HepG2 (cell line): Measurements from ENCODE around the gene SRXN1. TPM values are rescaled to one million over a fixed set of nuclear protein-coding genes. Genes with fewer than 3 reads are reported as not detected.

Experiments
- ATAC-seq: fragments of 200-7000 bp; cut with Tn5 transposase; 3 replicates; pipeline ENCODE4 v1.9.1; 2020; ENCODE audit warnings: mild to moderate bottlenecking, moderate library complexity
- BruUV-seq: library from RNA; stranded (reverse); fragments of 400-500 nt; replicated peaks from 2 replicates; lab custom pipeline; 2021; lab: Mats Ljungman, UMichigan
- CTCF ChIA-PET: fragments of 300-600 bp; formaldehyde crosslinking; extraction: SDS; loops from one replicate; lab custom pipeline; 2021; ENCODE audit warnings: low total read pairs, inconsistent platforms, low intra/inter-chr PET ratio; lab: Yijun Ruan, JAX
- POLR2A ChIA-PET: fragments of 350-600 bp; sonication (Branson Sonifier 250); formaldehyde crosslinking; loops from one replicate; lab custom pipeline; 2020; ENCODE audit warnings: antibody characterized with exemption, inconsistent platforms; lab: Yijun Ruan, JAX
- DNase-seq: peaks from one replicate; pipeline ENCODE4 v3.0.0-alpha.2; 2015; ENCODE audit warnings: low spot score
- FAIRE-seq: peaks from 3 replicates; lab custom pipeline; 2011; peaks lifted over from hg19 to GRCh38; lab: Jason Lieb, UNC
- H2AFZ ChIP-seq: one replicate; pipeline ENCODE4 v1.6.1; 2011; ENCODE audit warnings: low read length, inconsistent platforms
- H3K27ac ChIP-seq: fragments of 300-600 bp; 3 replicates; pipeline ENCODE4 v1.8.0; 2011; ENCODE audit warnings: mixed run types, mild to moderate bottlenecking, mixed read lengths, low read length, inconsistent platforms; ENCODE audit not compliant: insufficient read depth; ENCODE audit errors: extremely low read length
- H3K27me3 ChIP-seq, 2 experiments: fragments of 200-600 bp in 1 of 2; 2 replicates in 1 of 2; 3 replicates in 1 of 2; pipeline versions ENCODE4 v1.6.0 to v1.8.0; 2011; ENCODE audit warnings: low read length in 2 of 2, mild to moderate bottlenecking in 2 of 2, moderate library complexity in 2 of 2, inconsistent platforms in 1 of 2; ENCODE audit not compliant: insufficient read depth in 2 of 2, control insufficient read depth in 1 of 2
- H3K36me3 ChIP-seq, 2 experiments: fragments of 200-600 bp in 1 of 2; replicated peaks in 1 of 2; 2 replicates in 1 of 2; 3 replicates in 1 of 2; pipeline versions ENCODE4 v1.5.1 to v1.8.0; 2011; ENCODE audit warnings: low read length in 2 of 2, inconsistent platforms in 1 of 2; ENCODE audit not compliant: insufficient read depth in 2 of 2, control insufficient read depth in 1 of 2
- H3K4me1 ChIP-seq: 2 replicates; pipeline ENCODE4 v1.5.1; 2012; ENCODE audit warnings: low read length, inconsistent platforms; ENCODE audit not compliant: insufficient read depth
- H3K4me2 ChIP-seq: 2 replicates; pipeline ENCODE4 v1.6.0; 2011; ENCODE audit warnings: low read depth, low read length, inconsistent platforms
- H3K4me3 ChIP-seq, 3 experiments: fragments of 200-600 bp in 1 of 3; sonication (generic), shearing (Covaris generic) in 1 of 3; replicated peaks in 1 of 3; 2 replicates each; pipeline ENCODE4 v1.5.1; 2011 to 2016; ENCODE audit warnings: low read length in 3 of 3, inconsistent platforms in 2 of 3, low read depth in 2 of 3, mild to moderate bottlenecking in 2 of 3, control low read depth in 1 of 3, mixed read lengths in 1 of 3; ENCODE audit not compliant: insufficient read depth in 1 of 3
- H3K79me2 ChIP-seq: one replicate; pipeline ENCODE4 v1.6.1; 2011; ENCODE audit warnings: low read length, inconsistent platforms; ENCODE audit not compliant: insufficient read depth
- H3K9ac ChIP-seq: 2 replicates; pipeline ENCODE4 v1.6.0; 2011; ENCODE audit warnings: mild to moderate bottlenecking, low read depth, low read length, inconsistent platforms; ENCODE audit not compliant: insufficient read depth
- H3K9me3 ChIP-seq: 2 replicates; pipeline ENCODE4 v1.5.1; 2012; ENCODE audit warnings: mild to moderate bottlenecking, low read length
- H4K20me1 ChIP-seq: 2 replicates; pipeline ENCODE4 v1.6.0; 2011; ENCODE audit warnings: inconsistent platforms, mild to moderate bottlenecking, low read length, moderate library complexity; ENCODE audit not compliant: insufficient read depth
- AHDC1 ChIP-seq: sonication (generic); formaldehyde crosslinking; IDR thresholded peaks from 2 replicates; pipeline ENCODE4 v1.5.1; 2020; ENCODE audit warnings: mild to moderate bottlenecking, missing genetic modification reagents, borderline replicate concordance
- ATF4 ChIP-seq, 2 experiments: fragments of 450-650 bp in 1 of 2; sonication (generic) in 1 of 2; formaldehyde crosslinking; IDR thresholded peaks; 2 replicates each; pipeline versions ENCODE4 v1.5.0 to v1.8.0; 2020 to 2022; ENCODE audit warnings: mild to moderate bottlenecking in 1 of 2, missing genetic modification reagents in 1 of 2
- BCLAF1 ChIP-seq: fragments of 450-650 bp; IDR thresholded peaks from 2 replicates; pipeline ENCODE4 v1.6.1; 2017; ENCODE audit warnings: mild to moderate bottlenecking
- CTCF ChIP-seq: sonication (generic); formaldehyde crosslinking; IDR thresholded peaks from 2 replicates; pipeline ENCODE4 v1.5.0; 2020; ENCODE audit warnings: mild to moderate bottlenecking, missing genetic modification reagents, moderate library complexity
- DNMT1 ChIP-seq: sonication (generic); formaldehyde crosslinking; IDR thresholded peaks from 2 replicates; pipeline ENCODE4 v1.5.1; 2020; ENCODE audit warnings: mild to moderate bottlenecking, missing genetic modification reagents
- EZH2 ChIP-seq: conservative IDR thresholded peaks from 2 replicates; pipeline ENCODE4 v1.6.1; 2012; ENCODE audit warnings: mild to moderate bottlenecking, low read depth, low read length, moderate library complexity
- HNRNPLL ChIP-seq: fragments of 200-400 bp; formaldehyde crosslinking; IDR thresholded peaks from 2 replicates; pipeline ENCODE4 v1.6.1; 2017; ENCODE audit warnings: mild to moderate bottlenecking, low read depth, low read length; ENCODE audit not compliant: poor library complexity, severe bottlenecking
- HOXA5 ChIP-seq: sonication (generic); formaldehyde crosslinking; IDR thresholded peaks from 2 replicates; pipeline ENCODE4 v1.4.0; 2020; ENCODE audit warnings: missing genetic modification reagents
- TBP ChIP-seq: sonication (generic); formaldehyde crosslinking; IDR thresholded peaks from 2 replicates; pipeline ENCODE4 v1.5.0; 2020; ENCODE audit warnings: missing genetic modification reagents
- ZNF552 ChIP-seq: sonication (generic); formaldehyde crosslinking; IDR thresholded peaks from 2 replicates; pipeline ENCODE4 v1.9.0; 2022; ENCODE audit warnings: missing genetic modification reagents, mild to moderate bottlenecking, borderline replicate concordance
- WGBS: methylation state at CpG from one replicate; pipeline ENCODE4 v1.1.6; 2017; ENCODE audit warnings: low lambda C conversion rate; 5-methylcytosine and 5-hydroxymethylcytosine counted together
- in situ Hi-C: cut with HindIII; loops from 2 replicates; pipeline ENCODE4 v1.10.0; 2017; ENCODE audit warnings: low pct_unique_long_range_greater_than_20kb; ENCODE audit not compliant: extremely low pct_ligation_motif_present
- intact Hi-C: fragments of 100-400 bp; cut with micrococcal nuclease; formaldehyde crosslinking; loops from one replicate; pipeline ENCODE4 v1.10.0; 2022; ENCODE audit not compliant: unreplicated experiment
- polyA plus RNA-seq, 8 experiments: library from polyadenylated mRNA; depleted of rRNA in 3 of 8; stranded (reverse) in 7 of 8; unstranded in 1 of 8; fragments of >200 nt; fragmentation: Illumina TruSeq in 4 of 8; extraction: Trizol in 4 of 8; gene quantifications; 2 replicates each; pipeline versions ENCODE4 v1.2.1 to v1.2.3, GENCODE V29; 2011 to 2016; ENCODE audit warnings: low read depth in 4 of 8, missing spikeins in 1 of 8, mixed read lengths in 1 of 8; ENCODE audit not compliant: insufficient read depth in 1 of 8
- total RNA-seq, 5 experiments: library from RNA; depleted of rRNA; stranded (reverse); fragments of >200 nt; fragmentation: Illumina TruSeq; extraction: Trizol; gene quantifications; 2 replicates each; pipeline ENCODE4 v1.2.3, GENCODE V29; 2016; ENCODE audit warnings: low read depth in 1 of 5
- TF ChIP-seq, protein P1 (sequence below): sonication (generic); formaldehyde crosslinking; IDR thresholded peaks from 2 replicates; pipeline ENCODE4 v1.4.0; 2020; ENCODE audit warnings: missing genetic modification reagents

SRXN1 gene
- total and polyA plus RNA-seq, 2 of the 13 experiments (the other 11 are each of a cell fraction or from before 2014, with no cell fraction given) = 29.9 to 87.7 TPM

DNA sequence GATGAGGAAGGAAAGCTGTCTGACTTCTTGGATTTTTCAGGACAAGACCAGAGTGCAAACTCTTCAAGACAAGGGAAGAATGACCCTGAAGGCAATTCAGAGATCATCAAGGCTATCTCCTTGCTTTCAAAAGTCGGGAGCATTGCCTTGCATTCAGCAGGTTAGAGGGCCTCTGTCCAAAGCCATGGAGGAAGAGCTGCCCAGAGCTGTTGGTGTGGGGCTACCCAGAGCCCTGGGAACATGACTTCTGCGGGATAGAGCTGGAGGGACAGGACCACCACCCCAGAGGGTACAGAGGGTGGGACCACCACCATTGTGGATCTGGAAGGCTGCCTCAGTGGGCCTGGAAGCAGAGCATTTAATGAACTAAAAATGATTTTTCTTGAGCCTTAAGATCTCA lies 5.2 kb upstream of the SRXN1 start:
- H3K36me3 ChIP-seq = no peaks in the 10 kb centered on the region
- no peaks in the 10 kb centered on the region for H3K79me2 ChIP-seq
- no peak for FAIRE-seq
- no peaks in the 10 kb centered on the region for H3K9me3 ChIP-seq
- H3K4me1 ChIP-seq = peaks cover 36% of the 10 kb centered on the region
- in situ Hi-C loops = no loop called here
- no peak for ATAC-seq
- H3K4me2 ChIP-seq = no peak overlapping the region
- H3K27ac ChIP-seq = no peak overlapping the region
- ChIA-PET POLR2A (no interaction called here), CTCF (no interaction called here)
- H2AFZ ChIP-seq = no peak overlapping the region
- no peaks in the 10 kb centered on the region for H4K20me1 ChIP-seq
- intact Hi-C loops = no loop called here
- H3K9ac ChIP-seq = no peak overlapping the region
- 4% methylated on average over 2 of the region's 2 CpGs for WGBS
- peaks cover 11 to 74% of the 10 kb centered on the region in 2 experiments; a peak in 4 of 5 replicates for H3K27me3 ChIP-seq
- BruUV-seq = no TSS peak
- H3K4me3 ChIP-seq = no peak overlapping the region
- DNase-seq = no peak
- TF ChIP-seq BCLAF1 (no peak), ZNF552 (CRISPR knock-in tag) (no peak), DNMT1 (CRISPR knock-in tag) (no peak), CTCF (no peak), HNRNPLL (no peak), HOXA5 (no peak), AHDC1 (CRISPR knock-in tag) (no peak), ATF4 (CRISPR knock-in tag; IDR thresholded peaks at IDR 0.05) (no peak), TBP (CRISPR knock-in tag) (no peak), EZH2 (no peak)
- TF ChIP-seq, protein P1, sequence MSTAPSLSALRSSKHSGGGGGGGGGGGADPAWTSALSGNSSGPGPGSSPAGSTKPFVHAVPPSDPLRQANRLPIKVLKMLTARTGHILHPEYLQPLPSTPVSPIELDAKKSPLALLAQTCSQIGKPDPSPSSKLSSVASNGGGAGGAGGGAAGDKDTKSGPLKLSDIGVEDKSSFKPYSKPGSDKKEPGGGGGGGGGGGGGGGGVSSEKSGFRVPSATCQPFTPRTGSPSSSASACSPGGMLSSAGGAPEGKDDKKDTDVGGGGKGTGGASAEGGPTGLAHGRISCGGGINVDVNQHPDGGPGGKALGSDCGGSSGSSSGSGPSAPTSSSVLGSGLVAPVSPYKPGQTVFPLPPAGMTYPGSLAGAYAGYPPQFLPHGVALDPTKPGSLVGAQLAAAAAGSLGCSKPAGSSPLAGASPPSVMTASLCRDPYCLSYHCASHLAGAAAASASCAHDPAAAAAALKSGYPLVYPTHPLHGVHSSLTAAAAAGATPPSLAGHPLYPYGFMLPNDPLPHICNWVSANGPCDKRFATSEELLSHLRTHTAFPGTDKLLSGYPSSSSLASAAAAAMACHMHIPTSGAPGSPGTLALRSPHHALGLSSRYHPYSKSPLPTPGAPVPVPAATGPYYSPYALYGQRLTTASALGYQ (CRISPR knock-in tag) = no peak
